GM23338 (cell line): ENCODE measurements around the gene RAB6A.

ENCODE experiments used
- EZH2 ChIP-seq: fragments of 200-600 bp; sonication (generic); IDR thresholded peaks from one replicate; pipeline ENCODE4 v1.8.0; 2017; ENCODE audit warnings: antibody characterized with exemption, mild to moderate bottlenecking, low read depth; ENCODE audit not compliant: unreplicated experiment
- JUNB ChIP-seq: IDR thresholded peaks from one replicate; pipeline ENCODE4 v1.6.1; 2016; ENCODE audit warnings: antibody characterized with exemption; ENCODE audit not compliant: unreplicated experiment
- NANOG ChIP-seq: IDR thresholded peaks from 2 replicates; pipeline ENCODE4 v1.6.1; 2016; ENCODE audit warnings: antibody characterized with exemption, borderline replicate concordance
- POLR2AphosphoS5 ChIP-seq: IDR thresholded peaks from 2 replicates; pipeline ENCODE4 v1.6.1; 2016; ENCODE audit warnings: antibody characterized with exemption, low read depth
- TF ChIP-seq, protein P1 (sequence below), 2 experiments: fragments of 200-600 bp in 1 of 2; sonication (generic) in 1 of 2; conservative IDR thresholded peaks; 2 replicates each; pipeline versions ENCODE4 v1.5.1 to v1.6.1; 2016 to 2017; ENCODE audit warnings: antibody characterized with exemption in 2 of 2, low read depth in 2 of 2, mild to moderate bottlenecking in 2 of 2, moderate library complexity in 1 of 2

DNA sequence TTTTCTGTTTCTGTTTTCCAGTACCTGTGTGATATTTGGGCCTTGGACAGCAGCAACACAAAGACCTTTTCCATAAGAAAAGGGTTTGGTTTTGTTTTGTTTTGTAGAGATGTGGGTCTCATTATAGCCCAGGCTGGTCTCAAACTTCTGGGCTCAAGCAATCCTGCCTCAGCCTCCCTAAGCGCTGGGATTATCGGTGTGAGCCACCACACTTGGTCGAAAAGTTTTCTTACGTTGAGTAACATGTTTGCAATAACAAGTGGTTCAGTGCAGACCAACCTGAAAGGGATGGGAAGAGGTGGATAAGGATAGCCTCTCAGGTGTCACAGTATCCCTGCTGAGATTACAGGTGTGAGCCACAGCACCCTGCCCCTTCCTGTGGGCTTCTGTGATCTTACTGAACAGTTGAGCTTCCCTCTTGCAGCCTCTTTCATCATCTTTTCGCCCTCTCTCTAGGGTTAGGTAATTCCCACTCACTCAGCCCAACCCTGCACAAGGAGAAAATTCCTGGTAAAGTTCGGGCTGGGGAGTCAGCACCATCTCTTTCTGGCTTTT, 23.3 kb upstream of the RAB6A start:
- TF ChIP-seq EZH2 (no peak), POLR2AphosphoS5 (no peak), JUNB (no peak), NANOG (no peak)
- TF ChIP-seq, protein P1, sequence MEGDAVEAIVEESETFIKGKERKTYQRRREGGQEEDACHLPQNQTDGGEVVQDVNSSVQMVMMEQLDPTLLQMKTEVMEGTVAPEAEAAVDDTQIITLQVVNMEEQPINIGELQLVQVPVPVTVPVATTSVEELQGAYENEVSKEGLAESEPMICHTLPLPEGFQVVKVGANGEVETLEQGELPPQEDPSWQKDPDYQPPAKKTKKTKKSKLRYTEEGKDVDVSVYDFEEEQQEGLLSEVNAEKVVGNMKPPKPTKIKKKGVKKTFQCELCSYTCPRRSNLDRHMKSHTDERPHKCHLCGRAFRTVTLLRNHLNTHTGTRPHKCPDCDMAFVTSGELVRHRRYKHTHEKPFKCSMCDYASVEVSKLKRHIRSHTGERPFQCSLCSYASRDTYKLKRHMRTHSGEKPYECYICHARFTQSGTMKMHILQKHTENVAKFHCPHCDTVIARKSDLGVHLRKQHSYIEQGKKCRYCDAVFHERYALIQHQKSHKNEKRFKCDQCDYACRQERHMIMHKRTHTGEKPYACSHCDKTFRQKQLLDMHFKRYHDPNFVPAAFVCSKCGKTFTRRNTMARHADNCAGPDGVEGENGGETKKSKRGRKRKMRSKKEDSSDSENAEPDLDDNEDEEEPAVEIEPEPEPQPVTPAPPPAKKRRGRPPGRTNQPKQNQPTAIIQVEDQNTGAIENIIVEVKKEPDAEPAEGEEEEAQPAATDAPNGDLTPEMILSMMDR (conservative IDR thresholded peaks at IDR 0.05; ENCODE audit: low read depth in 2 of 2): no peak
